Tibial nerve (tissue), 4 donors: ENCODE measurements around the gene ARHGAP6. TPM values are rescaled to one million over a fixed set of nuclear protein-coding genes. Genes with fewer than 3 reads are reported as not detected.

Experiments
- DNase-seq, 2 donors: peaks; one replicate each; pipeline ENCODE4 v3.0.0-alpha.2; 2019; ENCODE audit warnings: low spot score in 2 of 2
- H3K27ac ChIP-seq, 4 donors: fragments of 200-600 bp; sonication (generic) in 3 of 4; one replicate each; pipeline ENCODE4 v1.5.1; 2017 to 2019; ENCODE audit warnings: mild to moderate bottlenecking in 1 of 4
- H3K27me3 ChIP-seq, 2 donors: fragments of 200-600 bp; sonication (generic) in 1 of 2; one replicate each; pipeline versions ENCODE4 v1.5.1 to v1.6.0; 2017 to 2019
- H3K36me3 ChIP-seq, 3 donors: fragments of 200-600 bp; sonication (generic); one replicate each; pipeline ENCODE4 v1.5.1; 2018 to 2019
- H3K4me1 ChIP-seq, 4 donors: fragments of 200-600 bp; sonication (generic) in 3 of 4; one replicate each; pipeline ENCODE4 v1.5.1; 2017 to 2019
- H3K4me3 ChIP-seq, 4 donors: fragments of 200-600 bp; sonication (generic) in 3 of 4; one replicate each; pipeline ENCODE4 v1.5.1; 2017 to 2019; ENCODE audit warnings: mild to moderate bottlenecking in 1 of 4, moderate library complexity in 1 of 4
- H3K9me3 ChIP-seq, 4 donors: fragments of 200-600 bp; sonication (generic) in 3 of 4; one replicate each; pipeline ENCODE4 v1.5.1; 2017 to 2019
- CTCF ChIP-seq, 5 experiments: fragments of 200-600 bp in 3 of 5; fragments of 450-650 bp in 2 of 5; sonication (generic) in 3 of 5; IDR thresholded peaks; one replicate each; pipeline ENCODE4 v1.5.1; 2016 to 2019; ENCODE audit warnings: antibody characterized with exemption in 5 of 5, mild to moderate bottlenecking in 3 of 5, moderate library complexity in 2 of 5
- EP300 ChIP-seq, 2 donors: sonication (generic); formaldehyde crosslinking; IDR thresholded peaks; one replicate each; pipeline ENCODE4 v1.6.1; 2017; ENCODE audit warnings: antibody characterized with exemption in 2 of 2, mild to moderate bottlenecking in 1 of 2
- POLR2A ChIP-seq, 2 donors: fragments of 450-650 bp; IDR thresholded peaks; one replicate each; pipeline ENCODE4 v1.6.1; 2017; ENCODE audit warnings: antibody characterized with exemption in 2 of 2, mild to moderate bottlenecking in 2 of 2, moderate library complexity in 2 of 2
- WGBS, 2 donors: methylation state at CpG; one replicate each; pipeline ENCODE4 v1.1.5; 2018; 5-methylcytosine and 5-hydroxymethylcytosine counted together
- total RNA-seq, 4 donors: library from RNA; depleted of rRNA; stranded (reverse); fragments of >200 nt; gene quantifications; one replicate each; pipeline ENCODE4 v1.1.0, GENCODE V29; 2016

ARHGAP6 gene
- total RNA-seq, 4 donors from 2014 or later = 16.0 to 51.9 (median 39.3) TPM

- H3K4me1 ChIP-seq = no peaks in the 10 kb centered on the region
- no peaks in the 10 kb centered on the region for H3K27me3 ChIP-seq
- no peak overlapping the region for H3K27ac ChIP-seq
- TF ChIP-seq EP300 (IDR thresholded peaks at IDR 0.05) (no peak), POLR2A (IDR thresholded peaks at IDR 0.05) (no peak), CTCF (IDR thresholded peaks at IDR 0.05) (no peak)
- H3K4me3 ChIP-seq = no peak overlapping the region
- no peaks in the 10 kb centered on the region for H3K36me3 ChIP-seq
- WGBS, 2 donors = 61 to 77% methylated on average over 8 of the region's 8 CpGs
- H3K9me3 ChIP-seq = no peaks in the 10 kb centered on the region
- DNase-seq = no peak
Observed at GRCh38 chrX:11290416-11291102, 375.2 kb downstream of the ARHGAP6 start.

GRCh38 chrX:11287505-11287904, 378.2 kb downstream of the ARHGAP6 start:
- WGBS, 2 donors = 42 to 58% methylated on average over 1 of the region's 1 CpG
- no peak for DNase-seq
- no peak overlapping the region for H3K4me3 ChIP-seq

GRCh38 chrX:11285651-11286050, 380.1 kb downstream of the ARHGAP6 start:
- H3K36me3 ChIP-seq = no peaks in the 10 kb centered on the region
- DNase-seq = no peak
- H3K27me3 ChIP-seq = no peaks in the 10 kb centered on the region
- WGBS, 2 donors = 72 to 84% methylated on average over 3 of the region's 3 CpGs
- no peak for TF ChIP-seq POLR2A (IDR thresholded peaks at IDR 0.05)
- H3K4me3 ChIP-seq = no peak overlapping the region
- no peak overlapping the region for H3K27ac ChIP-seq
- H3K4me1 ChIP-seq = no peaks in the 10 kb centered on the region
- H3K9me3 ChIP-seq = no peaks in the 10 kb centered on the region

More at GRCh38 chrX:11287505-11287904, 378.2 kb downstream of the ARHGAP6 start:
- no peak overlapping the region for H3K27ac ChIP-seq
- no peaks in the 10 kb centered on the region for H3K9me3 ChIP-seq
- H3K27me3 ChIP-seq = no peaks in the 10 kb centered on the region
- H3K4me1 ChIP-seq = no peaks in the 10 kb centered on the region
- TF ChIP-seq CTCF (IDR thresholded peaks at IDR 0.05) = no peak
- TF ChIP-seq EP300 (IDR thresholded peaks at IDR 0.05) = no peak
- no peak for TF ChIP-seq POLR2A (IDR thresholded peaks at IDR 0.05)
- H3K36me3 ChIP-seq = no peaks in the 10 kb centered on the region

GRCh38 chrX:11282043-11282442, 383.7 kb downstream of the ARHGAP6 start:
- Histone ChIP-seq H3K27ac (no peak overlapping the region), H3K27me3 (no peaks in the 10 kb centered on the region), H3K4me1 (no peaks in the 10 kb centered on the region), H3K36me3 (no peaks in the 10 kb centered on the region), H3K4me3 (no peak overlapping the region), H3K9me3 (no peaks in the 10 kb centered on the region)
- TF ChIP-seq EP300 (IDR thresholded peaks at IDR 0.05) = no peak
- no peak for TF ChIP-seq CTCF (IDR thresholded peaks at IDR 0.05)
- no peak for TF ChIP-seq POLR2A (IDR thresholded peaks at IDR 0.05)
- 28 to 71% methylated on average over 2 of the region's 2 CpGs for WGBS, 2 donors
- no peak for DNase-seq

- no peaks in the 10 kb centered on the region for H3K9me3 ChIP-seq
- WGBS, 2 donors = 81 to 89% methylated on average over 1 of the region's 1 CpG
- no peaks in the 10 kb centered on the region for H3K27me3 ChIP-seq
Observed at GRCh38 chrX:11273544-11273943, 392.2 kb downstream of the ARHGAP6 start.

More at GRCh38 chrX:11273544-11273943, 392.2 kb downstream of the ARHGAP6 start:
- Histone ChIP-seq H3K4me3 (no peak overlapping the region), H3K27ac (no peak overlapping the region), H3K4me1 (no peaks in the 10 kb centered on the region), H3K36me3 (no peaks in the 10 kb centered on the region)
- TF ChIP-seq POLR2A (IDR thresholded peaks at IDR 0.05) (no peak), CTCF (IDR thresholded peaks at IDR 0.05) (no peak), EP300 (IDR thresholded peaks at IDR 0.05) (no peak)
- no peak for DNase-seq
